A673 (cell line): Measurements from ENCODE around the gene CTNNA2. TPM values are rescaled to one million over a fixed set of nuclear protein-coding genes. Genes with fewer than 3 reads are reported as not detected.

Experiments
- BruUV-seq: library from RNA; stranded (reverse); fragments of 400-500 nt; replicated peaks from 2 replicates; lab custom pipeline; 2021; lab: Mats Ljungman, UMichigan
- CTCF ChIA-PET: fragments of 300-600 bp; sonication (Branson Sonifier 250); formaldehyde crosslinking; loops from one replicate; lab custom pipeline; 2022; ENCODE audit warnings: antibody characterized with exemption; lab: Charles Lee
- POLR2A ChIA-PET: fragments of 300-600 bp; sonication (Branson Sonifier 250); formaldehyde crosslinking; loops from one replicate; lab custom pipeline; 2022; ENCODE audit warnings: antibody characterized with exemption; ENCODE audit not compliant: low non-redundant PET; lab: Charles Lee
- DNase-seq: peaks from one replicate; pipeline ENCODE4 v3.0.0-alpha.2; 2015; ENCODE audit warnings: low spot score
- H3K27ac ChIP-seq: fragments of 200-600 bp; sonication (generic); 2 replicates; pipeline ENCODE4 v1.5.1; 2016; ENCODE audit warnings: mixed run types, low read depth, mild to moderate bottlenecking, mixed read lengths, antibody characterized with exemption, low read length; ENCODE audit not compliant: poor library complexity, severe bottlenecking
- H3K27me3 ChIP-seq: fragments of 200-600 bp; sonication (generic); replicated peaks from 2 replicates; pipeline ENCODE4 v1.6.1; 2017; ENCODE audit warnings: mixed run types, low read depth, mild to moderate bottlenecking, mixed read lengths, antibody characterized with exemption, low read length; ENCODE audit not compliant: insufficient read depth, poor library complexity
- H3K36me3 ChIP-seq: fragments of 200-600 bp; sonication (generic); 2 replicates; pipeline ENCODE4 v1.6.1; 2016; ENCODE audit warnings: mixed run types, mild to moderate bottlenecking, mixed read lengths, antibody characterized with exemption, low read length; ENCODE audit not compliant: insufficient read depth, poor library complexity, severe bottlenecking
- H3K4me1 ChIP-seq: fragments of 200-600 bp; sonication (generic); 2 replicates; pipeline ENCODE4 v1.6.1; 2017; ENCODE audit warnings: mixed run types, mild to moderate bottlenecking, mixed read lengths, antibody characterized with exemption, low read length; ENCODE audit not compliant: insufficient read depth, poor library complexity, severe bottlenecking
- H3K4me3 ChIP-seq: fragments of 200-600 bp; sonication (generic); 2 replicates; pipeline ENCODE4 v1.5.1; 2016; ENCODE audit warnings: low read depth, mixed run types, mild to moderate bottlenecking, mixed read lengths, low read length; ENCODE audit not compliant: poor library complexity, severe bottlenecking
- H3K9me3 ChIP-seq: fragments of 200-600 bp; sonication (generic); 2 replicates; pipeline ENCODE4 v1.6.1; 2016; ENCODE audit warnings: mixed run types, low read depth, mild to moderate bottlenecking, mixed read lengths, antibody characterized with exemption, low read length; ENCODE audit not compliant: poor library complexity, severe bottlenecking
- CTCF ChIP-seq: fragments of 300-800, 200-600 bp; sonication (generic); conservative IDR thresholded peaks from 2 replicates; pipeline ENCODE4 v1.5.1; 2017; ENCODE audit warnings: low read depth, mild to moderate bottlenecking, antibody characterized with exemption, low read length, moderate library complexity, mixed read lengths
- EZH2 ChIP-seq: fragments of 200-600 bp; sonication (generic); IDR thresholded peaks from 2 replicates; pipeline ENCODE4 v1.6.1; 2017; ENCODE audit warnings: borderline replicate concordance, low read depth, mild to moderate bottlenecking, mixed read lengths, antibody characterized with exemption, low read length; ENCODE audit not compliant: poor library complexity, severe bottlenecking
- intact Hi-C: fragments of 100-400 bp; cut with micrococcal nuclease; formaldehyde crosslinking; loops from one replicate; pipeline ENCODE4 v1.10.0; 2022; ENCODE audit not compliant: unreplicated experiment
- total RNA-seq: library from RNA; stranded (reverse); gene quantifications from 2 replicates; pipeline ENCODE4 v1.2.3, GENCODE V29; 2021

CTNNA2 gene
- total RNA-seq, 1 experiment from 2014 or later = not detected

- no peak for DNase-seq
- intact Hi-C loops = no loop called here
- Histone ChIP-seq H3K27ac (no peak overlapping the region), H3K9me3 (no peaks in the 10 kb centered on the region), H3K36me3 (no peaks in the 10 kb centered on the region), H3K27me3 (no peaks in the 10 kb centered on the region), H3K4me1 (no peaks in the 10 kb centered on the region), H3K4me3 (no peak overlapping the region)
- ChIA-PET CTCF (no interaction called here), POLR2A (no interaction called here)
- TF ChIP-seq CTCF (no peak), EZH2 (no peak)
- no TSS peak for BruUV-seq
Observed at GRCh38 chr2:80266231-80266630, 753.4 kb downstream of the CTNNA2 start.

- TF ChIP-seq CTCF = no peak
- no peak for TF ChIP-seq EZH2
- CTCF ChIA-PET = no interaction called here
- Histone ChIP-seq H3K4me1 (no peaks in the 10 kb centered on the region), H3K27me3 (no peaks in the 10 kb centered on the region), H3K36me3 (no peaks in the 10 kb centered on the region), H3K27ac (no peak overlapping the region), H3K4me3 (no peak overlapping the region), H3K9me3 (no peaks in the 10 kb centered on the region)
- BruUV-seq = no TSS peak
- intact Hi-C loops = no loop called here
- POLR2A ChIA-PET = no interaction called here
- DNase-seq = no peak
Observed at GRCh38 chr2:80269806-80270205, 757.0 kb downstream of the CTNNA2 start.

- no peaks in the 10 kb centered on the region for H3K4me1 ChIP-seq
- H3K27me3 ChIP-seq = no peaks in the 10 kb centered on the region
- no peak overlapping the region for H3K4me3 ChIP-seq
- POLR2A ChIA-PET = no interaction called here
- no TSS peak for BruUV-seq
- no peaks in the 10 kb centered on the region for H3K36me3 ChIP-seq
- no peak overlapping the region for H3K27ac ChIP-seq
- no peaks in the 10 kb centered on the region for H3K9me3 ChIP-seq
- TF ChIP-seq CTCF (no peak), EZH2 (no peak)
- intact Hi-C loops = no loop called here
- CTCF ChIA-PET = no interaction called here
- DNase-seq = no peak
Observed at GRCh38 chr2:80280598-80280997, 767.7 kb downstream of the CTNNA2 start.
